Panc1 (cell line): ENCODE measurements around the gene RAB12. TPM values are rescaled to one million over a fixed set of nuclear protein-coding genes. Genes with fewer than 3 reads are reported as not detected.

Experiments used
- ATAC-seq: fragments of 200-7000 bp; cut with Tn5 transposase; 2 replicates; pipeline ENCODE4 v1.9.1; 2020; ENCODE audit warnings: mild to moderate bottlenecking, moderate library complexity
- BruUV-seq: library from RNA; stranded (reverse); fragments of 400-500 nt; replicated peaks from 2 replicates; lab custom pipeline; 2021; lab: Mats Ljungman, UMichigan
- CTCF ChIA-PET: fragments of 300-600 bp; sonication (Branson Sonifier 250); formaldehyde crosslinking; loops from one replicate; lab custom pipeline; 2022; ENCODE audit warnings: antibody characterized with exemption; lab: Charles Lee
- POLR2A ChIA-PET: fragments of 300-600 bp; sonication (Branson Sonifier 250); formaldehyde crosslinking; loops from one replicate; lab custom pipeline; 2022; ENCODE audit warnings: antibody characterized with exemption; lab: Charles Lee
- DNase-seq: peaks from one replicate; pipeline ENCODE4 v3.0.0-alpha.2; 2010; ENCODE audit warnings: low read depth, low spot score
- H3K27ac ChIP-seq: 2 replicates; pipeline ENCODE4 v1.5.1; 2011; ENCODE audit warnings: mild to moderate bottlenecking, low read length, inconsistent platforms
- H3K27me3 ChIP-seq: fragments of 200-500 bp; sonication (Bioruptor generic); 2 replicates; pipeline ENCODE4 v1.6.0; 2014; ENCODE audit warnings: low read length, inconsistent platforms; ENCODE audit not compliant: control insufficient read depth, insufficient read depth
- H3K36me3 ChIP-seq: fragments of 200-500 bp; sonication (Bioruptor generic); 2 replicates; pipeline ENCODE4 v1.5.1; 2014; ENCODE audit warnings: inconsistent platforms, mild to moderate bottlenecking, low read length, moderate library complexity; ENCODE audit not compliant: control insufficient read depth, insufficient read depth
- H3K4me1 ChIP-seq: 2 replicates; pipeline ENCODE4 v1.5.1; 2011; ENCODE audit warnings: inconsistent platforms, mild to moderate bottlenecking, low read length, moderate library complexity; ENCODE audit not compliant: control insufficient read depth, insufficient read depth
- H3K4me3 ChIP-seq, 2 experiments: 2 replicates each; pipeline ENCODE4 v1.5.1; 2011 to 2012; ENCODE audit warnings: low read depth in 2 of 2, low read length in 2 of 2, mild to moderate bottlenecking in 2 of 2, inconsistent platforms in 1 of 2, moderate library complexity in 1 of 2
- H3K9me3 ChIP-seq: fragments of 200-500 bp; sonication (Bioruptor generic); 2 replicates; pipeline ENCODE4 v1.5.1; 2014; ENCODE audit warnings: low read depth, mild to moderate bottlenecking, inconsistent platforms, low read length, moderate library complexity; ENCODE audit not compliant: control insufficient read depth, insufficient read depth
- CTCF ChIP-seq: fragments of 450-650 bp; IDR thresholded peaks from 2 replicates; pipeline ENCODE4 v1.5.1; 2017; ENCODE audit warnings: mild to moderate bottlenecking
- POLR2AphosphoS5 ChIP-seq: IDR thresholded peaks from 2 replicates; pipeline ENCODE4 v1.6.1; 2012; ENCODE audit warnings: mild to moderate bottlenecking, low read depth, low read length, moderate library complexity
- REST ChIP-seq, 2 experiments: IDR thresholded peaks; 2 replicates each; pipeline ENCODE4 v1.6.1; 2011 to 2012; ENCODE audit warnings: low read depth in 2 of 2, control low read depth in 1 of 2, low read length in 1 of 2, mild to moderate bottlenecking in 1 of 2, moderate library complexity in 1 of 2; ENCODE audit not compliant: insufficient read depth in 1 of 2
- SIN3A ChIP-seq: IDR thresholded peaks from 2 replicates; pipeline ENCODE4 v1.6.1; 2012; ENCODE audit warnings: low read depth, mild to moderate bottlenecking, low read length, moderate library complexity, borderline replicate concordance; ENCODE audit not compliant: insufficient read depth
- TCF7L2 ChIP-seq: IDR thresholded peaks from 2 replicates; pipeline ENCODE4 v1.6.1; 2011; ENCODE audit warnings: mild to moderate bottlenecking, low read depth, low read length, inconsistent platforms
- in situ Hi-C: cut with HindIII; loops from 2 replicates; pipeline ENCODE4 v1.10.0; 2016; ENCODE audit warnings: low sequenced_read_pairs, low pct_unique_long_range_greater_than_20kb
- intact Hi-C: fragments of 100-400 bp; cut with micrococcal nuclease; formaldehyde crosslinking; loops from one replicate; pipeline ENCODE4 v1.10.0; 2022; ENCODE audit not compliant: unreplicated experiment
- total RNA-seq: library from RNA; stranded (reverse); gene quantifications from one replicate; pipeline ENCODE4 v1.2.1, GENCODE V29; 2021; ENCODE audit not compliant: unreplicated experiment

The RAB12 gene
- total RNA-seq, 1 experiment from 2014 or later: 35.7 TPM

- in situ Hi-C loops: no loop called here
- ChIA-PET CTCF (no interaction called here), POLR2A (no interaction called here)
- H3K36me3 ChIP-seq: no peaks in the 10 kb centered on the region
- no peak overlapping the region for H3K27ac ChIP-seq
- TF ChIP-seq SIN3A (no peak), POLR2AphosphoS5 (no peak), REST (IDR thresholded peaks at IDR 0.05; ENCODE audit: insufficient read depth in 1 of 2, low read depth in 2 of 2, low read length in 1 of 2) (no peak)
- no TSS peak for BruUV-seq
- no peaks in the 10 kb centered on the region for H3K27me3 ChIP-seq
- H3K9me3 ChIP-seq: no peaks in the 10 kb centered on the region
- intact Hi-C loops: no loop called here
- no peak overlapping the region for H3K4me3 ChIP-seq
- no peak for DNase-seq
- ATAC-seq: no peak
- peaks cover 3% of the 10 kb centered on the region; the same call in 1 of the 2 replicates for H3K4me1 ChIP-seq
These were observed 48.0 kb downstream of the RAB12 start for GRCh38 chr18:8657050-8657820.

GRCh38 chr18:8657873-8658470 is 48.7 kb downstream of the RAB12 start:
- intact Hi-C loops (no loop called here), in situ Hi-C loops (no loop called here)
- ChIA-PET CTCF (no interaction called here), POLR2A (no interaction called here)
- H3K9me3 ChIP-seq: no peaks in the 10 kb centered on the region
- no peak for ATAC-seq
- H3K36me3 ChIP-seq: no peaks in the 10 kb centered on the region
- DNase-seq: no peak
- TF ChIP-seq CTCF: no peak
- TF ChIP-seq SIN3A: no peak
- no peak for TF ChIP-seq POLR2AphosphoS5
- TF ChIP-seq TCF7L2: no peak
- TF ChIP-seq REST (IDR thresholded peaks at IDR 0.05; ENCODE audit: insufficient read depth in 1 of 2, low read depth in 2 of 2, low read length in 1 of 2): no peak
- H3K4me1 ChIP-seq: peaks cover 3% of the 10 kb centered on the region; the same call in 1 of the 2 replicates
- H3K4me3 ChIP-seq: no peak overlapping the region
- H3K27ac ChIP-seq: no peak overlapping the region
- no peaks in the 10 kb centered on the region for H3K27me3 ChIP-seq
- BruUV-seq: no TSS peak
